ENCODE results near the gene CLEC16A.
"Not testable (repeated sequence)": the region's sequence is repeated elsewhere in the genome, so short reads cannot be mapped to it uniquely, and the experiment has no call there.

Gene CLEC16A

GRCh38 chr16:11098601-11099390 lies 154.4 kb downstream of the CLEC16A start:
- TF ChIP-seq CTCF (IDR thresholded peaks at IDR 0.05; ENCODE audit: extremely low read depth, missing control alignments): no peak
- DNase-seq (ENCODE audit: low spot score): no peak

- no peak for DNase-seq (ENCODE audit: low spot score)
- TF ChIP-seq CTCF (IDR thresholded peaks at IDR 0.05; ENCODE audit: extremely low read depth, missing control alignments): no peak
Observed at GRCh38 chr16:11099672-11100205, 155.4 kb downstream of the CLEC16A start.

GRCh38 chr16:11100239-11100750 lies 155.9 kb downstream of the CLEC16A start:
- TF ChIP-seq CTCF (IDR thresholded peaks at IDR 0.05; ENCODE audit: extremely low read depth, missing control alignments): no peak
- DNase-seq (ENCODE audit: low spot score): peak; percentile 64

GRCh38 chr16:11101283-11101682 lies 156.9 kb downstream of the CLEC16A start:
- no peak for TF ChIP-seq CTCF (IDR thresholded peaks at IDR 0.05; ENCODE audit: extremely low read depth, missing control alignments)
- DNase-seq (ENCODE audit: low spot score): no peak

- no peak for TF ChIP-seq CTCF (IDR thresholded peaks at IDR 0.05; ENCODE audit: extremely low read depth, missing control alignments)
- DNase-seq (ENCODE audit: low spot score): no peak
Observed at GRCh38 chr16:11101695-11102522, 157.5 kb downstream of the CLEC16A start.

- no peak for TF ChIP-seq CTCF (IDR thresholded peaks at IDR 0.05; ENCODE audit: extremely low read depth, missing control alignments)
- DNase-seq (ENCODE audit: low spot score): no peak
Observed at GRCh38 chr16:11102523-11102898, 158.1 kb downstream of the CLEC16A start.

GRCh38 chr16:11103301-11103700 lies 158.9 kb downstream of the CLEC16A start:
- DNase-seq (ENCODE audit: low spot score): not testable (repeated sequence)

Data from GM20000 (cell line).